Measurements from ENCODE around the gene MGAT5B.

GRCh38 chr17:76962858-76963257, 94.7 kb downstream of the MGAT5B start:
- no peak for TF ChIP-seq ZNF460 (CRISPR knock-in tag; IDR thresholded peaks at IDR 0.05; ENCODE audit: borderline replicate concordance)
- TF ChIP-seq ATF1 (CRISPR knock-in tag; IDR thresholded peaks at IDR 0.05) = no peak
- TF ChIP-seq POLR2AphosphoS5 (IDR thresholded peaks at IDR 0.05; ENCODE audit: low read depth, low read length) = no peak
- TF ChIP-seq HNRNPUL1 (IDR thresholded peaks at IDR 0.05; ENCODE audit: low read depth, low read length) = no peak
- TF ChIP-seq IRF1 (CRISPR knock-in tag; IDR thresholded peaks at IDR 0.05; ENCODE audit: low read depth) = no peak
- no peak for TF ChIP-seq TRIM24 (CRISPR knock-in tag; IDR thresholded peaks at IDR 0.05)
- no peak for TF ChIP-seq ZNF138 (CRISPR knock-in tag; IDR thresholded peaks at IDR 0.05; ENCODE audit: low read depth)
- no peak for TF ChIP-seq JUNB (CRISPR knock-in tag; IDR thresholded peaks at IDR 0.05; ENCODE audit: borderline replicate concordance)
- no peak for TF ChIP-seq SETDB1 (CRISPR knock-in tag; IDR thresholded peaks at IDR 0.05; ENCODE audit: borderline replicate concordance)
- no peak for TF ChIP-seq GTF2F1 (IDR thresholded peaks at IDR 0.05; ENCODE audit: low read length)
- TF ChIP-seq CTCF (CRISPR knock-in tag; IDR thresholded peaks at IDR 0.05) = no peak
- TF ChIP-seq ZNF580 (CRISPR knock-in tag; IDR thresholded peaks at IDR 0.05; ENCODE audit: borderline replicate concordance, low read depth) = no peak
- TF ChIP-seq TFAP4 (IDR thresholded peaks at IDR 0.05; ENCODE audit: borderline replicate concordance, low read depth) = no peak
- no peak for TF ChIP-seq TP53 (CRISPR knock-in tag; conservative IDR thresholded peaks at IDR 0.05)

All from HepG2 (cell line).